GM10847 (cell line): ENCODE data around the gene ITPA.

Experiments
- POLR2A ChIP-seq: IDR thresholded peaks from 2 replicates; pipeline ENCODE4 v1.6.1; 2011; ENCODE audit not compliant: insufficient read length; ENCODE audit errors: extremely low read depth

Gene ITPA

DNA sequence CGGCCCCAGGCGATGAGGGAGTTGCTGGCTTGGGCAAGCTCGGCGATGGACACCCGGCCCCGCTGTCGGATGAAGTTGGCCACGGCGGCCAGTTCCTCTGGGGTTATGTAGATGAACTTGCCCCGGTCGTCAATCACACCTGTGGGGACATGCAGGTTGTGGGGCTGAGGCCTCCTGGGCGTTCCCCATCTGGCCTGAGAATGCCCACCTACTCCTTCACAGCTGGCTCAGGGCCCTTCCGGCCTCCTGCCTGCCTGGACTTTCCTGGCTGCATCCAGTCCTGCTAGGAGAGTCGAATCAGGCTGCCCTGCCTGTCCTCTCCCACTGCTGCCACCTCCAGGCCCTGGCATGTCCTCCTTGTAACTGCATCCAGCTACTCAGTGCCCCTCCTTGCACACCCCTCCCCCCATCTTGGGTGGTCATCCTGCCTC lies 18.6 kb upstream of the ITPA start:
- no peak for TF ChIP-seq POLR2A

DNA sequence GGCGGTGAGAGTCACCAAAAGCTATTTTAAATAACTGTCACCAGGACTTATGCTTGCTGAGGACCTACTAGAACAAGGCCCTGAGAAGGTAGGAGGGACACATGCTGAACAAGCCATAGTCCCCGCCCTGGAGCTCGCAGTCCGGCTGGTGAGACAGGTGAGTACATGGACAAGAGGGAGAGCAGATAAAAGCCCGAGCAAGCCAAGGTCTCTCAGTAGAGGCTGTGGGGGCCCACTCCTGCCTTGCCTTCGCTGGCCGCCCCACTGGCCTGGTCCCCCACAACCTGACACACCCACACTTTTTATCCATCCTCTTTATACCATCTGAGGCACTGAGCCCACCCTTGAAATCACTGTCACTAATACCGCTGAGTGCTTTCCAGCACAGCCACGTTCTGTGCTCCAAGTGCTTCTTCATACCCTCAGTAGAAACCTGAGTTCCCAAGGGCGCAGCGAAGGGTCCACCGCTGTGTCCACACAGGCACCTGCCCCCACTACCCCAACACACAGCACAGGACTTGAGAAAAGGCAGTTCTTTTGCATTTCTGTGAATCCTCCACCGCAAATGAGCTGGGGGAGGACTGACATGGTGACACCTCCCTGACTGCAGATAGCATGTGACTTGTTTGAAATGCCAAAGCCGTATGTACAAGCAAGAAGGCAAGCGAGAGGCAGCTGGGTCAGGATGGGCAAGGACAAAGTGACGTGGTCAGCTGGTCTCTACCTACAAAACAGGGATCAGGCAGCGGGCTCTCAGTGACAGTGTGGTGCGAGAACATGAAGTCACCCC lies 16.9 kb upstream of the ITPA start:
- no peak for TF ChIP-seq POLR2A

DNA sequence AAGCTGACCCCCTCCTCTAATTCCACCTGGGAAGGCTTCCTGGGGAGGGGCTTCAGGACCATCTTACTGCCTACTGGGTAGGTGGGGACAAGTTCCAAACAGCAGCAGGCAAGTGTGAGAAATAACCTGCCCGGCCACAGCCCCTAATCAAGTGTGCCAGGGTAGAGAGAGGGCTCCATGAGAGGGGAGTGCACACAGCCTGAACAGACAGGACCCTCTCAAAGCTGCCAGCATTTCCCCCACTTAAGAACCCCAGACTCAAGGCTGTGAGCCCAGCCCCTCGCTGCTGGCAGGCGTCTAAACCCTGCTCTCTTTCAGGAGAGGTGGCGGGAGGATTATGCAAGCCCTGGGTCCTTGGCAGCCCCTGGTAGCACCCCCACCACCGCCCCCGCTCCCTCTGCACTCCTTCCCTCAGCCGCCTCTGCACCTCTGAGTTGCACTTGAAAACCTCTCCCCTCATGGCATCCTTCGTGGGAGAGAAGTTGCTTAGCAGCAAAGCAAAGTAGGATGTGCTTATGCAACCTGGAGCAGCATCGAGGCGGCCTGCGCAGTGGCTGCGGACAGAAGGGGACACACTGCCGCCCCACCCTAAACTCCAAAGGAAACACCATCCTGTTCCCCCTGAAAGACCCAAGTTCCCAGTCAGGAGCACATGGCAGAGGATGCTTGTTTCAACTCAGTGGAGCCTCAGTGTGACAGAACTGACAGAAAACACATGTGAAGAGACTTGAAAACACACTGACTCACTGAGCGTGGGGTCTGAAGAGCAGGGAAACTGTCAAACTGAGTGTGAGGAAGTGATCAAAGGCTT lies 15.3 kb upstream of the ITPA start:
- TF ChIP-seq POLR2A: no peak

DNA sequence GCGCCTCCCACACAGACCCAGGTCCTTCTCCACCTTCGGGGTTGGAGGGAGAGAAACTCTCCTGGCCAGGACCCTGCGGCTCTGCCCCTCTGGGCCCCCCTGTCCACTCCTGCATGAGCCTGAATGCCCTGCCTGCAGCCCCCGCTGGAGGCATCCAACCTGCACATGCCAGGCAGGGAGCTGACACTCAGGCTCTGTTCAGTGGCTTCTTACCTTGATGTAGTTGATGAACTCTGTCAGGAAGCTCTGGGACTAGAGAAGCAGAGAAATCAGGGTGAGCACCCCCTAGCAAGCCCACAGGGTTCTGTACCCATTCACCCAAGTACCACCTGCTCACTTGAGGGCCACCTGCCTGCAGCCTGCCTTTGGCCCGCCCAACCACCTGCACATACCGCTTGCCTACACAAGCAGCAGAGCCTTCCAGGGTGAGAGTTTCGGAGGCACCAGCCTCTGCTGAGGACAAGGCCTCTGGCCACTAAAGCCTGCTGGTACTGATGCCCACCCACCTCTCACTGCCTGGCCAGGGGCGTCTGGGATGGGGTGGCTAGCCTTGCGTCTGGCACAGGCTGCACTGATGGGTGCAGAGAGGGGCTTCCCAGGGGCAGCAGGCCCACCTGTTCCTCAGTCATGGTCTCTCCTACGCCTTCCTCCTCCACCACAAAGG lies 14.5 kb upstream of the ITPA start:
- TF ChIP-seq POLR2A: no peak

DNA sequence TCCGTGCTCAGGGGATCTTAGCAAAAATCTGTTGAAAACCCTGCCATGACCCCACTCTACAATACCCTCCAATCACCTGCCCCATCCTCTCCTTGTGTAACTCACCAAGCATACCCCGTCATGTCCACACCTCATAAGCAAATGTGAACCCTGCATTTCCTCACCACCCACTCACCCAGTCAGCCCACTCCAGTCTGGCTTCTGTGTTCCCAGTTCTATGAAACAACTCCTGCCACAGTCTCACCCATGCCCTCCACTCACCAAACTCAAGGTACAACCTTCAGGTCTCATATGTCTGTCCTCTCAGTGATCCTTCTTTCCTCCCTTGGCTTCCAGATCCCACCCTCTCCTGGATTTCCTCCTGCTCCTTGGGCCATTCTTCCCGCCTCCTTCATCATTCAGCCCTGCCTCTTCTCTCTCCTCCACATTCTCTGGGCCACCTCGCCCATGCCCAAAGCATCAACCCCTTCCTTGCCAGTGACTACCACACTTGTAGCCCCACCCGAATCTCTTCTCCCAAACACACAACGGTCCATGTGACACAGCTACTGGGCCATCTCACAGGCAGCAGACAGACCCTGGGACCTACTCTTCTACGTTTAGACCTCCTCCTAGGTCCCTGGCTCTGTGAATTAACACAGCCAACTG lies 13.6 kb upstream of the ITPA start:
- TF ChIP-seq POLR2A: no peak

DNA sequence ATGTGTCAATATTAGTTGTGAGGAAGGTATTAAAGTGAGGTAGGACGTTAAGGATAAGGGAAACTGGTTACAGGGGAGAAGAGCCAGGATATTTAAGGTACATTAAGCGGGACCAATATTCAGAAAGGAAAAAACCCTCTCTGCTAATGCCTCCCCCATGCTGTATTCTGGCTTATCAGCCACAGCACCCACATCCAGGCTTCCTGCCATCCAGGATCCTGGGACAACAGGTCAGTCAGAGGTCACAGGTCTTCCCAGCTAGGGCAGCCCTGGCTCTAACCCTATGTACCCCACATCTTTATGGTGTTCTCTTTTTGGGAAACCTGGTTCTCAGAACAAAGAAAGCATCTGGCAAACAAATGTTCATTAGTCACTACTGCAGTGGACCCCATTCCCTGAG lies 10.1 kb upstream of the ITPA start:
- no peak for TF ChIP-seq POLR2A

DNA sequence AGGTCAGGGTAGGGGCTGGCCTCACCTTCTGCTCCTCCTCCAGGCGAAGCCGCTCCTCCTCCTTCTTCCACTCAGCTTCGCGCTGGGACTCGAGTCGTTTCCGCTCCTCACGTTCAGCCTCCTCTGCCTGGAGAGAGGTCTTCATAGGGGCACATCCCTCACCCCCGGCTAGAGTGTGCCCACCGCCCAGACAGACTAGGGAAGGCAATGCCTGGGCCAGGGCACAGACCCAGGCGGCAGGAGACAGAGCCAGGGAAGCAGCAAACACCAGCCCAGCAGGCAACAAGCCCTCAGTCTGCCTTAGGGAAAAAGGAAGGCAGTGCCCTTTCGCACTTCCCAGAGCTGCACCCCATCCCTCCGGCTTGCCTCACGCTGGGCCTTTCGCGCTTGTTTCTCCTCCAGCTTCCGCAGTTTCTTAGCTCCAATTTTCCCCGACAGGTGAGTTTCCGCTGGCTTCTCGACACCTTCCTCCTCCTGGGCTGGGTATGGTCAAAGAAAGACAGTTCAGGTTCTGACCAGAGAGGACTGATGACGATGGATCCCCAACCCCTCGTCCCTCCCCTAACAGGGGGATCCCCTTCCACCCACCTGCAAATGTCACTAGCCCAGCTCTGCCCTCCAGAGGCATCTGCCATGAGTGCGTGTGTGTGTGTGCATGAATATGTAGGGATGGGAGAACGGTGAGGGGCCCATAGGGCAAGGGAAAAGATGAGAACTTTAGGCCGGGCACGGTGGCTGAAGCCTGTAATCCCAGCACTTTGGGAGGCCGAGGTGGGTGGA lies 9.1 kb upstream of the ITPA start:
- no peak for TF ChIP-seq POLR2A

DNA sequence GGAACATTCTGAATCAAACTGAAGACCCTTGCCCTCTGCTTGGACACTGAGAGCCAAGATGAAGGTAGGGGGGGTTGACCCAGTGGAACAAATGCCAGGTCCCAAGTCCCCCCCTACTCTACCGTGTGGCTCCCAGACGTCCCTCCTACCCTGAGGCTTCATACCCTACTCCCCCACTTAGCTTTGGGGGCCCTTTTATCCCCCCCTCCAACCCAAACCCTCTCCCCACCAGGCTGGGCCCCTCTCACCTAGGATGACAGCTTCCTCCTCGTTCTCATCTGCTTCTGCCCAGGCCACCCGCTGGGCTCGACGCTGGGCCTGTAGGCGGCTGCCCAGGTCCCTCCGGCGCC lies 6.4 kb upstream of the ITPA start:
- no peak for TF ChIP-seq POLR2A

DNA sequence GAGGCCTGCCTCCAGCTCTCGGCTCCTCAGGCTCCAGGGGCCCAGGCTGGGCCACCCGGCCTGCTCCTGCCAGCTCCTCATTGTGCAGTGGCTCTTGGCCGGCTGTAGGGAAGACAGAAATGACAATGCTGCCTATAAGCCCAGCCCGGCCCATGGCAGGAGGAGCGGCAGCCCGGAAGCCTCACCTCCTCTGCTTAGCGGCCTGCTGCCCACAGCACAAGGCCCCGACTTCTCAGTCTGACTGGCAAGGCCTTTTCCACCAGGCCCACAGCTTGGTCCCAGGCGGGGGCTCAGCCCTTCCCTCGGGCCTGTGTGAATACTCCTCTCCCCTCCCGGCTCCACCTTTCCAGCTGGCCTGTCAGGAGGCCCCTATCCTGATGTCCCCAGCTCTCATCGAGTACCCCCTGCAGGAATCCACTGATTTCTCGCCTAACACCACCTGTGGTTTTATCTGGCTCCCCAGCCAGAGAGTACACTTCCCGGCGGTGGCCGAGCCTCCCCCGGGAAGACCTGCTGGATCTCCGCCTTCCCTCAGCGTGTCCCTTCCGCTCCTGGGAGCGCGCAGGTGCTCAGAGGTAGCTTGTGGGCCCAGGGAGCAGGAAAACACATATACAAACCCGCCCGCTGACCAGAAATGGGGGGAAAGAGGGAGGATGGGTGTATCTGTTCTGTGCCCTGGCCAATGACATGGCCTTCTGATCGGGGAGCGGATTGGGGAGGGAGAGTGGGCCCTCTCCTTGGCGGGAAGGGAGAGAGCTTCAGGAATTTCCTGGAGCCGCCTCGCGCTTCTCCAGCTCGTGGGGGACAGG lies 5.8 kb upstream of the ITPA start:
- no peak for TF ChIP-seq POLR2A

DNA sequence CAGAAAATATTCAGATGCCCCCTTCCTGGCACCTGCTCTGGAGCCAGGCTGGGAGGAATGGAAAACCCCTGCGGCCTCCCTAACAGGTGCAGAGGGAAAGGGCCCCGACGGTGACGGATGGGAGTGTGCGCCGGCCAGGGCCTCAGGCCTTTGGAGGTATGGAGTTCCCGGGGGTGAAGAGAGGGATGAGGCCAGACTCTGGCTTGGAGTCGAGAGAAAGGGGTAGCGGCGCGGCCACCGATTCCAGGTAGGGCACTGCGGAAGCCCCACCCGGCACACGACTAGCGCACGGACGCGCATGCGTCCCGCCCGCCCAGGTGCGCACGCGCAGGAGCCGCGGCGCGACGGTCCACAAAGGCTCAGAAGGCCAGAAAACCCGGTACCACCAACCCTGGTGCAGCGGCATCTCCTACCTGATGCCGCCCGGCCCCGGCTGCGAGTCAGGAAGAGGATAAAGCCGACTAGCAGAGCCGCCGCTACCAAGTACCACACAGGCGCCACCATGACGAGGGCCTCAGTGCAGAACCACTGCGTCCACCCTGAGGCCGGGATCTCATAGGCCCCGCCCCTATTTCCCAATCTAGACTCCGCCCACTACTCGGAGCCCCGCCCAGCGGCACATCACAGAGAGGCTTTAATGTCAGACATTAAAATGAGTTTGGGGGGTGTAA lies 5.0 kb upstream of the ITPA start, which contains the start of gene DDRGK1:
TSS of gene DDRGK1 (minus strand) at position 559 of the 671 bp plus-strand sequence. CDS start at position 504, 55 bp downstream.
- TF ChIP-seq POLR2A: peak; percentile 74

DNA sequence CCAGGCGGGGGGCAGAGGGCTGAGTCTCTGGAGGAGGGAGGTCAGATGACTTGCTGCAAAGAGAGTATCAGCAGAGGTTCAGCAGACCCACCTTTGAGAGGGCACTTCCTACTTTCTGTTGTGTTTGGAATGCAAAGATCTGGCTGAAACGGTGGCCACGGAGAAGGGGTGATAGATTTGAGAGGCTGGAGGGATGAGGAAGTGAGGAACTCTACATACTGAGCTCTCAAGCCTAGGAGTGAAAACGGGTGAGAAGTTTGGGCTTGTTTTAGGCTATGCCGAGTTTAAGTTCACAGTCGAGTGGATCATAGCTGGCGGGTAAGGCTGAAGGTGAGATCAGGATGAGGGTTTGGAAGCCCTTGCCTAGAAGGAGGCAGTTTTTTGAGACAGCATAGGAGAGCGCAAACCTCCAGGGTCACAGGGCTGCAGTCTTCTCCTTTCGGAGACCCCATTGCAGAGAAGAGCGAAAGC lies 477 bp upstream of the ITPA start:
- TF ChIP-seq POLR2A: no peak

DNA sequence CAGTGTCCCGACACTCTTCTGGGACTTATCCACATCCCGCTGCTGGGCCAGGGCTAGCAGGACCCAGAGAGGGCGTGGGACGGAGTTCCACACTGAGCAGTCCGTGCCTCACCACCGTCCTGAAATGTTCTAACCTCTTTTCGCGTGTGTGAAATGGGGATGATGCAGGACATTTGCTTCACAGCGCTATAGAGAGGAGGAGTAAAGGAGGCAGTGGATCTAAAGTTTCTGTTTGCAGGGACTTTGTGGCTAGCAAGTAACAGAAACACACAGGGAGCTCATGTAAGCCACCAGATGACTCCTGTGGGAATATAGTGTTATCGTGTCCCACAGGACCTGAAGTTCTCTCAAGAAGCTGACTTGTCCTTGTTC lies 634 bp downstream of the ITPA start:
- no peak for TF ChIP-seq POLR2A

DNA sequence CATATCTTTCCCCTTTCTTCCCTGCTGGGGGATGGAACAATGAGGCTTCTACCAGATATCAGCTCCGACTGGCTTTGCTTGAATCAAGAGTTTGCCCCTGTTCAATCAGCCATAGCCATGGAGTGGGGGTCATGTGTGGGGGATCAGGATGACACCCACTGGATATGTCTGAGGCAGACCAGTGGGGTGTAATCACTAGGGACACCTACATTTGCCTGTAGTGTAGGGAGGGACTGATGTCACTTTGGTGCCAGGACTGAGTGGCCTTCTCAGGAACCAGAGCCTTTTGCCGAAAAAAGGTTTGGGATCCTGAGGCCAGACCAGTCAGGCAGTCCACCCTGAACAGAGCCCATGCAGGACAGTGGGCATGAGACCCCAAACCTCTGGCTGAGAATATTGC lies 1.0 kb downstream of the ITPA start:
- no peak for TF ChIP-seq POLR2A

DNA sequence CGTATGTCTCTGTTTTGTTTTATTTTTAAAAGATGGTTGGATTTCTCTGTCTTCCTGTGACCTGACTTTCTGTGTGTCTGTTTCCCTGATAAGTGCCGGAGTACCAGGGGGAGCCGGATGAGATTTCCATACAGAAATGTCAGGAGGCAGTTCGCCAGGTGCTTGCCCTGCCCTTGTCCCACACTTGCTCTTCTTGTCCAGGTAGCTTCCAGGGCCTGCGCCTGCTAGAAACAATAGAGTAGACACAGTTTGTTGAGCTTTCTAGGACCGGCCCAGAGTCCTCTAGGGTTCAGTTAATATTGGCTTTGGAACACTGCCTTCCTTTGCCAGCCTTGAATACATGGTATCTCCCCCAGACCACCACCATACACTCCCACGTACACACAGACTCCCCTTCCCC lies 3.9 kb downstream of the ITPA start:
- TF ChIP-seq POLR2A: no peak
